ENCODE results near the gene PHF1. TPM values are rescaled to one million over a fixed set of nuclear protein-coding genes. Genes with fewer than 3 reads are reported as not detected.

PHF1 gene
- total RNA-seq, 1 donor from 2014 or later, result 58.1 TPM

GRCh38 chr6:33411632-33412005, 805 bp downstream of the PHF1 start:
- H3K9me3 Mint-ChIP-seq (ENCODE audit: low read depth), result no peaks in the 10 kb centered on the region
- peak overlapping the region; percentile 45 for H3K27ac Mint-ChIP-seq
- no peaks in the 10 kb centered on the region for H3K27me3 Mint-ChIP-seq
- H3K36me3 Mint-ChIP-seq (ENCODE audit: insufficient read depth), result peaks cover 8% of the 10 kb centered on the region
- H3K4me3 Mint-ChIP-seq (ENCODE audit: low read depth), result peak overlapping the region; percentile 72
- H3K4me1 Mint-ChIP-seq (ENCODE audit: low read depth), result peaks cover 23% of the 10 kb centered on the region
- DNase-seq (ENCODE audit: low spot score, unreplicated experiment), result no peak
- no peak for TF ChIP-seq CTCF (IDR thresholded peaks at IDR 0.05; ENCODE audit: unreplicated experiment)

GRCh38 chr6:33412140-33413009, 1.6 kb downstream of the PHF1 start:
- H3K4me1 Mint-ChIP-seq (ENCODE audit: low read depth), result peaks cover 31% of the 10 kb centered on the region
- H3K27ac Mint-ChIP-seq, result peak overlapping the region; percentile 60
- H3K27me3 Mint-ChIP-seq, result no peaks in the 10 kb centered on the region

GRCh38 chr6:33413241-33414120, 2.7 kb downstream of the PHF1 start:
- no peaks in the 10 kb centered on the region for H3K9me3 Mint-ChIP-seq (ENCODE audit: low read depth)
- H3K36me3 Mint-ChIP-seq (ENCODE audit: insufficient read depth), result peaks cover 8% of the 10 kb centered on the region
- DNase-seq (ENCODE audit: low spot score, unreplicated experiment), result no peak
- no peaks in the 10 kb centered on the region for H3K27me3 Mint-ChIP-seq
- H3K27ac Mint-ChIP-seq, result no peak overlapping the region
- H3K4me3 Mint-ChIP-seq (ENCODE audit: low read depth), result peak overlapping the region; percentile 12
- TF ChIP-seq CTCF (IDR thresholded peaks at IDR 0.05; ENCODE audit: unreplicated experiment), result no peak
- H3K4me1 Mint-ChIP-seq (ENCODE audit: low read depth), result peaks cover 35% of the 10 kb centered on the region

More at GRCh38 chr6:33412140-33413009, 1.6 kb downstream of the PHF1 start:
- no peak for TF ChIP-seq CTCF (IDR thresholded peaks at IDR 0.05; ENCODE audit: unreplicated experiment)
- no peaks in the 10 kb centered on the region for H3K9me3 Mint-ChIP-seq (ENCODE audit: low read depth)
- H3K36me3 Mint-ChIP-seq (ENCODE audit: insufficient read depth), result peaks cover 8% of the 10 kb centered on the region
- DNase-seq (ENCODE audit: low spot score, unreplicated experiment), result no peak
- peak overlapping the region; percentile 72 for H3K4me3 Mint-ChIP-seq (ENCODE audit: low read depth)

- Mint-ChIP-seq H3K36me3 (ENCODE audit: insufficient read depth) (peaks cover 8% of the 10 kb centered on the region), H3K4me3 (ENCODE audit: low read depth) (no peak overlapping the region), H3K27me3 (no peaks in the 10 kb centered on the region), H3K27ac (peak overlapping the region; percentile 3), H3K4me1 (ENCODE audit: low read depth) (peaks cover 44% of the 10 kb centered on the region), H3K9me3 (ENCODE audit: low read depth) (no peaks in the 10 kb centered on the region)
- no peak for DNase-seq (ENCODE audit: low spot score, unreplicated experiment)
- peak; percentile 46 for TF ChIP-seq CTCF (IDR thresholded peaks at IDR 0.05; ENCODE audit: unreplicated experiment)
These were observed 3.9 kb downstream of the PHF1 start for GRCh38 chr6:33414592-33415271.

- H3K27me3 Mint-ChIP-seq, result no peaks in the 10 kb centered on the region
- peak overlapping the region; percentile 60 for H3K4me3 Mint-ChIP-seq (ENCODE audit: low read depth)
- DNase-seq (ENCODE audit: low spot score, unreplicated experiment), result no peak
- peaks cover 8% of the 10 kb centered on the region for H3K36me3 Mint-ChIP-seq (ENCODE audit: insufficient read depth)
- H3K4me1 Mint-ChIP-seq (ENCODE audit: low read depth), result peaks cover 44% of the 10 kb centered on the region
- TF ChIP-seq CTCF (IDR thresholded peaks at IDR 0.05; ENCODE audit: unreplicated experiment), result no peak
- H3K9me3 Mint-ChIP-seq (ENCODE audit: low read depth), result no peaks in the 10 kb centered on the region
- H3K27ac Mint-ChIP-seq, result peak overlapping the region; percentile 78
These were observed 5.0 kb downstream of the PHF1 start for GRCh38 chr6:33415831-33416230.

All from progenitor cell of endocrine pancreas (in vitro differentiated cells).